Breast epithelium (tissue), 4 donors: Measurements from ENCODE around the gene DVL1. TPM values are rescaled to one million over a fixed set of nuclear protein-coding genes. Genes with fewer than 3 reads are reported as not detected.

Source experiments
- DNase-seq, 2 donors: peaks; one replicate each; pipeline ENCODE4 v3.0.0-alpha.2; 2019; ENCODE audit warnings: low spot score in 2 of 2
- H3K27ac ChIP-seq, 2 donors: fragments of 200-600 bp; sonication (generic) in 1 of 2; one replicate each; pipeline ENCODE4 v1.5.1; 2016 to 2019; ENCODE audit warnings: mild to moderate bottlenecking in 1 of 2
- H3K27me3 ChIP-seq, 2 donors: fragments of 200-600 bp; sonication (generic) in 1 of 2; one replicate each; pipeline versions ENCODE4 v1.5.1 to v1.6.0; 2017 to 2019; ENCODE audit warnings: control low read depth in 1 of 2, mild to moderate bottlenecking in 1 of 2
- H3K36me3 ChIP-seq: fragments of 200-600 bp; one replicate; pipeline ENCODE4 v1.5.1; 2019
- H3K4me1 ChIP-seq, 2 donors: fragments of 200-600 bp; sonication (generic); one replicate each; pipeline ENCODE4 v1.5.1; 2016 to 2019; ENCODE audit warnings: control low read depth in 1 of 2
- H3K4me3 ChIP-seq, 3 donors: fragments of 200-600 bp; sonication (generic); 1 replicate in 2 of 3; 2 replicates in 1 of 3; pipeline ENCODE4 v1.5.1; 2016 to 2019; ENCODE audit warnings: mild to moderate bottlenecking in 3 of 3, moderate library complexity in 2 of 3
- H3K9me3 ChIP-seq, 2 donors: fragments of 200-600 bp; sonication (generic) in 1 of 2; one replicate each; pipeline ENCODE4 v1.5.1; 2016 to 2019; ENCODE audit warnings: control low read depth in 1 of 2
- POLR2A ChIP-seq: fragments of 450-650 bp; IDR thresholded peaks from one replicate; pipeline ENCODE4 v1.6.1; 2016; ENCODE audit warnings: antibody characterized with exemption, mild to moderate bottlenecking, moderate library complexity
- POLR2AphosphoS5 ChIP-seq, 3 donors: sonication (generic); formaldehyde crosslinking; IDR thresholded peaks; one replicate each; pipeline ENCODE4 v1.6.1; 2017; ENCODE audit warnings: antibody characterized with exemption in 3 of 3
- intact Hi-C: fragments of 100-400 bp; cut with DNase I; formaldehyde crosslinking; loops from one replicate; pipeline ENCODE4 v1.15.1; 2023; ENCODE audit warnings: low total_unique reads
- total RNA-seq, 3 donors: library from RNA; depleted of rRNA; stranded (reverse); fragments of >200 nt; gene quantifications; one replicate each; pipeline ENCODE4 v1.1.0, GENCODE V29; 2016
- TF ChIP-seq, protein P1 (sequence below), 3 donors: fragments of 450-650 bp; IDR thresholded peaks; one replicate each; pipeline ENCODE4 v1.5.1; 2016 to 2017; ENCODE audit warnings: antibody characterized with exemption in 3 of 3, mild to moderate bottlenecking in 3 of 3, moderate library complexity in 3 of 3

DVL1 gene
- total RNA-seq, 3 donors from 2014 or later, result 55.2 to 70.1 (median 55.2) TPM

DNA sequence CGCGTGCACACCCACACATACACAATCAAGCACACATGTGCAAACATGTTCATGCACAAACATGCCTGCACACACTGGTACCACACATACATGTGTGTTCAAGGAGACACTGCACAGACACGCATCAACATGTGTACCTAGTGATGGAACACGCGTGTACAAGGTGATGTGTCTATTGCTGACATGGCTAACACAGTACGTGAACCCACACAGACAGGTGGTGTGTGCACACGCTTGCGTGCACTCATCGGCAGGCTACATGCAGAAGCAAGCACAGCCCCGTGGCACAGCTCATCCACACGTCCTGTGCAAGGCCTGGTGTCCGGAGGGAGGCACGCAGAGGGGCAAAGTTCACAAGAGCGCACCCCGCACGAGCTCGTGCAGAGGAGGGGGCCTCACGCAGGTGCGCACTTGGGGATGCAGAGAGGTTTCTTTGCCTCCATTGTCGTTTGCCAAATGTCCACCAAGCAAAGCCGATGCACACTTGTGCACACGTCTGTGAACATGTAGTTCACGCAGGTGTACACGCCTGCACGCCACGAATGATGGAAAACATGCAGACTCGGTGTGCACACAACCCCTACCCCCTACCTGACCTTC is 42.5 kb downstream of the DVL1 start:
- intact Hi-C loops, result no loop called here

GRCh38 chr1:1306070-1306660 is 43.1 kb downstream of the DVL1 start:
- no peak for TF ChIP-seq POLR2A
- no peak for TF ChIP-seq POLR2AphosphoS5 (IDR thresholded peaks at IDR 0.05)
- TF ChIP-seq, protein P1, sequence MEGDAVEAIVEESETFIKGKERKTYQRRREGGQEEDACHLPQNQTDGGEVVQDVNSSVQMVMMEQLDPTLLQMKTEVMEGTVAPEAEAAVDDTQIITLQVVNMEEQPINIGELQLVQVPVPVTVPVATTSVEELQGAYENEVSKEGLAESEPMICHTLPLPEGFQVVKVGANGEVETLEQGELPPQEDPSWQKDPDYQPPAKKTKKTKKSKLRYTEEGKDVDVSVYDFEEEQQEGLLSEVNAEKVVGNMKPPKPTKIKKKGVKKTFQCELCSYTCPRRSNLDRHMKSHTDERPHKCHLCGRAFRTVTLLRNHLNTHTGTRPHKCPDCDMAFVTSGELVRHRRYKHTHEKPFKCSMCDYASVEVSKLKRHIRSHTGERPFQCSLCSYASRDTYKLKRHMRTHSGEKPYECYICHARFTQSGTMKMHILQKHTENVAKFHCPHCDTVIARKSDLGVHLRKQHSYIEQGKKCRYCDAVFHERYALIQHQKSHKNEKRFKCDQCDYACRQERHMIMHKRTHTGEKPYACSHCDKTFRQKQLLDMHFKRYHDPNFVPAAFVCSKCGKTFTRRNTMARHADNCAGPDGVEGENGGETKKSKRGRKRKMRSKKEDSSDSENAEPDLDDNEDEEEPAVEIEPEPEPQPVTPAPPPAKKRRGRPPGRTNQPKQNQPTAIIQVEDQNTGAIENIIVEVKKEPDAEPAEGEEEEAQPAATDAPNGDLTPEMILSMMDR (IDR thresholded peaks at IDR 0.05), result no peak
- Histone ChIP-seq H3K4me1 (peaks cover 25 to 34% of the 10 kb centered on the region in 2 donors), H3K36me3 (no peaks in the 10 kb centered on the region), H3K4me3 (peak overlapping the region; percentile 78 to 86 (median 80)), H3K27ac (peak overlapping the region; percentile 85 to 86), H3K9me3 (no peaks in the 10 kb centered on the region), H3K27me3 (no peaks in the 10 kb centered on the region)
- intact Hi-C loops, result no loop called here
- no peak for DNase-seq

More for the DNA sequence above, 42.5 kb downstream of the DVL1 start:
- Histone ChIP-seq H3K9me3 (no peaks in the 10 kb centered on the region), H3K4me1 (peaks cover 25 to 34% of the 10 kb centered on the region in 2 donors), H3K4me3 (peak overlapping the region; percentile 78 to 86 (median 80)), H3K27me3 (no peaks in the 10 kb centered on the region), H3K36me3 (no peaks in the 10 kb centered on the region), H3K27ac (peak overlapping the region; percentile 90 to 93)
- TF ChIP-seq, protein P1 (IDR thresholded peaks at IDR 0.05), result no peak
- no peak for TF ChIP-seq POLR2A
- no peak for TF ChIP-seq POLR2AphosphoS5 (IDR thresholded peaks at IDR 0.05)
- no peak for DNase-seq

DNA sequence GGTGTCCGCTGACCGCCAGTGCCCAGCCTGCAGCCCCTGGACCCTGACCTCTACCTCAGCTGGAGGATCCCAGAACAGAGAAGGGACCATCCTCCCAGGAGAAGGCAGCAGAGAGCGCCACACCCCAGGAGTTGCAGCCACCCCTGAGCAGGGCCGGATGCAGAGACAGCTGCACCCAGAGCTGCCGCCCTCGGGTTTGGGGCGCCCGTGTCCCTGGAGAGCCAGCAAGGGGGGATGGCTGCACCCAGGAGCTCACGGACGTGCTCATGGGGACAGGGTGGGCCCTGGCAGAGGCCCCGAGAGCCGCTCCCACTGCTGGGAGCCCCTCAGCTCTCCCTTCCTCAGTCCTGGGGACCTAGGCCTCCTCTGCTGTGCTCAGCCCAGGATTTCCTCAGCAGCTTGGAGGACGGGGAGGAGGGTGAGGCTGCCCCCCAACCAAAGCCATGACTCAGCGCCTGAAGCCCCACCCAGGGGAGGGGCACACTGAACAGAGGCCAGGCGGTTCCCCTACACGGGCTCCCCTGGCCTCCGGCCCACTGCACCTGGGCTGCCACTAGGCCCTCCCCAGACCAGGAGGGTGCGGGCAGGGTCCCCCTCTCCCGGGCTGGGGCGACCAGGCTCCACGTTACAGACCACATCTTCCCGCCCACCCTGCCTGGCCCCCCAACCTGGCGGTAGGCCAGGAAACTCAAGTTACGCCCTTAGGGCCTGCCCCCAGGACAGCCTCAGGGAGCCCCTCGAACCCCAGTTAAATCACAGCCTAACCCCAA is 43.7 kb downstream of the DVL1 start:
- no peak for TF ChIP-seq POLR2A
- TF ChIP-seq POLR2AphosphoS5 (IDR thresholded peaks at IDR 0.05), result no peak
- TF ChIP-seq, protein P1 (IDR thresholded peaks at IDR 0.05), result no peak
- DNase-seq, result no peak
- peak overlapping the region; percentile 78 to 86 (median 80) for H3K4me3 ChIP-seq
- intact Hi-C loops, result no loop called here
- H3K4me1 ChIP-seq, result peaks cover 25 to 34% of the 10 kb centered on the region in 2 donors
- no peaks in the 10 kb centered on the region for H3K27me3 ChIP-seq
- no peaks in the 10 kb centered on the region for H3K36me3 ChIP-seq
- H3K27ac ChIP-seq, result peak overlapping the region; percentile 85 to 86
- H3K9me3 ChIP-seq, result no peaks in the 10 kb centered on the region

DNA sequence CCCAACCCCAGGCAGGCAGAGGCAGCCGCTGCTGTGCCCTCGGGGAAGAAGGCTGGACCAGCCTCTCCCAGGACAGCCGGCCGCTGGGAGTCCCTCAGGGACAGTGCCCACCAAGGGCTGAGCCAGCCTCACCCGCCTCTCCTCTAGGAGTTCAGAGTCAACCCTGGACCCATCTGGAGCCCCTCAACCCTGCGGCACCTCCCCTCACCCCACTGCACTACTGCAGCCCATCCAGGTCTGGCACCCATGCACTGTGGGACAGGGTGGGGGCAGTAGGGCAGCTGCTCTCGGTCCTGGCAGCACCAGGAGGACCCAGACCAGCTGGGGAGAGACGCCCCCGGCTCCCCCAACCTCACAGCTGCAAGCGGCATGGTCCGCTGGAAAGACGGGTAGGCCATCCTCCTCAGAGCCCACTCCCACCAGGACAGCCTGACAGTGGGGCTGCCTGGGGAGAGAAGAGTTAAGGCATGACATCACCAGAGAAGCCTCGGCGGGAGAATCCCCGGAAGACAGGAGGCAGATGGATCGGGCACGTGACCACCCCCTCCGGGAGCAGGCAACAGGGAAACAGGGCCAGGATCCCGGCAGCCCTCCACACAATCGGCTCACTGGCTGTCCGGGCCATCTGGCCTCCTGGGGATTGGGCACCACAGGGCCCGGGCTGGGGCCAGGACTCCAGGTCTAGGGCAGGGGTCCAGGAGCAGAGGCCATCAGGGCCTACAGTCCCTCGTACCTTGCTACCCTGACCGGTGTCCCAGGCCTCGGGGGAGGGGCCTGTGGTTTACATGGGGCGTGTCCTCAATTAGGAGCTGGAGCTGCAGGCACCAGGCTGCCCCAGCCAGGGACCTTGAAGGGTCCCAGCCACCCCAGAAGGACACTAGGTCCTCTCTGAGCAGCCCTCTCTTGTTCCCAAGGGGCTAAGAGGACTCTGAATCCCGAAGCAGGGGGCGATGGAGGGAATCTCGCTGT is 44.6 kb downstream of the DVL1 start:
- Histone ChIP-seq H3K9me3 (no peaks in the 10 kb centered on the region), H3K4me3 (peak overlapping the region; percentile 78 to 86 (median 80)), H3K36me3 (no peaks in the 10 kb centered on the region), H3K4me1 (peaks cover 25 to 29% of the 10 kb centered on the region in 2 donors), H3K27me3 (no peaks in the 10 kb centered on the region), H3K27ac (peak overlapping the region; percentile 85 to 86)
- TF ChIP-seq POLR2AphosphoS5 (IDR thresholded peaks at IDR 0.05) (peak in 2 of 3 donors; percentile 38 to 45), POLR2A (no peak)
- TF ChIP-seq, protein P1 (IDR thresholded peaks at IDR 0.05), result no peak
- DNase-seq, result peak; percentile 77 to 81
- intact Hi-C loops, result no loop called here
